ENCODE measurements around the gene TMEM147.
A peak's percentile ranks its signal among the peaks of the same experiment; 100 is the strongest.

The TMEM147 gene

GRCh38 chr19:35501684-35502083 lies 43.7 kb upstream of the TMEM147 start:
- H3K4me3 ChIP-seq (ENCODE audit: low read length) = no peak overlapping the region
- no peak overlapping the region for H2BK120ac ChIP-seq (ENCODE audit: low read depth, low read length)
- H2BK5ac ChIP-seq (ENCODE audit: low read length) = no peak overlapping the region
- H2BK15ac ChIP-seq (replicated peaks; ENCODE audit: low read depth) = no peak overlapping the region
- no peak overlapping the region for H4K5ac ChIP-seq (ENCODE audit: low read length)
- no peak overlapping the region for H3K23ac ChIP-seq (ENCODE audit: low read length)
- whole genome bisulfite sequencing (ENCODE audit: extremely low coverage, insufficient coverage, low lambda C conversion rate) = no CpG with 5 or more reads among the region's 15 CpGs
- H3K36me3 ChIP-seq (ENCODE audit: control insufficient read depth, insufficient read depth, low read length) = peaks cover 23% of the 10 kb centered on the region
- H3K4ac ChIP-seq (ENCODE audit: low read depth, low read length) = no peak overlapping the region
- no peak overlapping the region for H4K8ac ChIP-seq (ENCODE audit: low read depth, low read length)
- H3K56ac ChIP-seq (ENCODE audit: low read length) = no peak overlapping the region
- H3K9ac ChIP-seq (ENCODE audit: low read length) = no peak overlapping the region
- H3K4me2 ChIP-seq (ENCODE audit: low read length) = no peak overlapping the region
- no peak overlapping the region for H2AK5ac ChIP-seq (ENCODE audit: low read length)
- H3K27ac ChIP-seq (ENCODE audit: low read depth, low read length) = no peak overlapping the region
- H3K4me1 ChIP-seq (ENCODE audit: control insufficient read depth, low read depth, low read length) = no peaks in the 10 kb centered on the region
- peaks cover 10% of the 10 kb centered on the region for H3K79me1 ChIP-seq (ENCODE audit: low read length)
- peaks cover 5% of the 10 kb centered on the region for H3K79me2 ChIP-seq (ENCODE audit: control insufficient read depth, insufficient read depth, low read length)
- peak; percentile 59 for DNase-seq
- no peaks in the 10 kb centered on the region for H3K27me3 ChIP-seq (ENCODE audit: insufficient read depth, low read length, poor library complexity)
- no peak overlapping the region for H3K18ac ChIP-seq (ENCODE audit: low read length)

- Histone ChIP-seq H2BK5ac (ENCODE audit: low read length) (no peak overlapping the region), H3K79me2 (ENCODE audit: control insufficient read depth, insufficient read depth, low read length) (peaks cover 13% of the 10 kb centered on the region), H3K18ac (ENCODE audit: low read length) (no peak overlapping the region), H3K36me3 (ENCODE audit: control insufficient read depth, insufficient read depth, low read length) (peaks cover 23% of the 10 kb centered on the region), H3K4ac (ENCODE audit: low read depth, low read length) (no peak overlapping the region), H3K23ac (ENCODE audit: low read length) (no peak overlapping the region), H3K4me2 (ENCODE audit: low read length) (no peak overlapping the region), H3K27me3 (ENCODE audit: insufficient read depth, low read length, poor library complexity) (no peaks in the 10 kb centered on the region), H3K79me1 (ENCODE audit: low read length) (peaks cover 15% of the 10 kb centered on the region), H2BK15ac (replicated peaks; ENCODE audit: low read depth) (no peak overlapping the region), H4K8ac (ENCODE audit: low read depth, low read length) (no peak overlapping the region), H2BK120ac (ENCODE audit: low read depth, low read length) (no peak overlapping the region), H4K5ac (ENCODE audit: low read length) (no peak overlapping the region), H2AK5ac (ENCODE audit: low read length) (no peak overlapping the region), H3K4me1 (ENCODE audit: control insufficient read depth, low read depth, low read length) (no peaks in the 10 kb centered on the region), H3K4me3 (ENCODE audit: low read length) (no peak overlapping the region), H3K56ac (ENCODE audit: low read length) (no peak overlapping the region), H3K27ac (ENCODE audit: low read depth, low read length) (no peak overlapping the region), H3K9ac (ENCODE audit: low read length) (no peak overlapping the region)
- whole genome bisulfite sequencing (ENCODE audit: extremely low coverage, insufficient coverage, low lambda C conversion rate) = no CpG with 5 or more reads among the region's 4 CpGs
- no peak for DNase-seq
These were observed 42.7 kb upstream of the TMEM147 start for GRCh38 chr19:35502751-35503150.

DNA sequence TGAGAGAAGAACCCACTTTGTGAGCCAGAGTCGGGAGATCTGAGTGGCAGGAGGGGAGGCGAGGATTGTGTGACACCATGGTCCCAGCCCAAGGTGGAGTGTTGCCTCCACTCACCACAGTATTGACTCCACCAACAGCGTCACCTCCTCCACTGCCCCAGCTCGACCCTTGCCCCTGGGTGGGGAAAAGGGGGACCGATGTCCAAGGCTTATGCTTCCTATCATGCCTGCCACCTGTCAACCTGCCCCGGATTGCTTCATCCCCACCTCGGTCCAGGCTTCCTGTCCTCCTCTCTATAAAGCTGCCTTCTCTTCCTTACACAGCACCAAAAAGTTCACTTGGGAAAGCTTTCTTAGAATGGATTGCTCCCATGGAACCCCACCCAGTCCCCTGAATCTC lies 39.4 kb upstream of the TMEM147 start:
- H3K23ac ChIP-seq (ENCODE audit: low read length) = no peak overlapping the region
- no peak overlapping the region for H2BK15ac ChIP-seq (replicated peaks; ENCODE audit: low read depth)
- no peak overlapping the region for H4K8ac ChIP-seq (ENCODE audit: low read depth, low read length)
- DNase-seq = no peak
- H2BK120ac ChIP-seq (ENCODE audit: low read depth, low read length) = no peak overlapping the region
- H3K79me1 ChIP-seq (ENCODE audit: low read length) = peaks cover 22% of the 10 kb centered on the region
- no peak overlapping the region for H4K5ac ChIP-seq (ENCODE audit: low read length)
- no peak overlapping the region for H2BK5ac ChIP-seq (ENCODE audit: low read length)
- no peak overlapping the region for H3K56ac ChIP-seq (ENCODE audit: low read length)
- H3K4me2 ChIP-seq (ENCODE audit: low read length) = no peak overlapping the region
- no peak overlapping the region for H3K9ac ChIP-seq (ENCODE audit: low read length)
- no peak overlapping the region for H3K27ac ChIP-seq (ENCODE audit: low read depth, low read length)
- H3K79me2 ChIP-seq (ENCODE audit: control insufficient read depth, insufficient read depth, low read length) = peaks cover 28% of the 10 kb centered on the region
- no peak overlapping the region for H2AK5ac ChIP-seq (ENCODE audit: low read length)
- WGBS (ENCODE audit: extremely low coverage, insufficient coverage, low lambda C conversion rate) = no CpG with 5 or more reads among the region's 7 CpGs
- peaks cover 12% of the 10 kb centered on the region for H3K36me3 ChIP-seq (ENCODE audit: control insufficient read depth, insufficient read depth, low read length)
- H3K4me3 ChIP-seq (ENCODE audit: low read length) = no peak overlapping the region
- no peak overlapping the region for H3K4ac ChIP-seq (ENCODE audit: low read depth, low read length)
- H3K4me1 ChIP-seq (ENCODE audit: control insufficient read depth, low read depth, low read length) = no peaks in the 10 kb centered on the region
- H3K18ac ChIP-seq (ENCODE audit: low read length) = no peak overlapping the region
- no peaks in the 10 kb centered on the region for H3K27me3 ChIP-seq (ENCODE audit: insufficient read depth, low read length, poor library complexity)

DNA sequence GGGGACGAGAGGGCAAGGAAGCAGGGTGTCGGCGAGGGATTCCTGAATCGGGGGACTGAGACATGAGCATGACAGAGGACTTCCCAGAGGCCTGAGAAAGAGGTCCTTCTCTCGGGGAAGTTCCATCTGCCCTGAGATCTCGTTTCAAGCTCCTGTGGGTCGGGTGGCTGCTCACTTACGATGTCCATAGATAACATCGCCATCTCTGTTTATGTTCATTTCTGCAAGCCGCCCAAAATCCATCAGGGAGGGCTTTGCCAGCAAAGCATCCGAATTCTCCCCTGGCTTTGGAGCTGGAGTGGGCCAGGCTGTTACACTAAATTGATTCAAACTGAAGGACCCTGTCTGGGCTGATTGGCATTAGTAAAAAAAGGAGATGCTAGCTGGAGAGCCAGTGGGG lies 37.9 kb upstream of the TMEM147 start:
- no peak for DNase-seq
- Histone ChIP-seq H2BK15ac (replicated peaks; ENCODE audit: low read depth) (no peak overlapping the region), H3K79me2 (ENCODE audit: control insufficient read depth, insufficient read depth, low read length) (peaks cover 28% of the 10 kb centered on the region), H3K79me1 (ENCODE audit: low read length) (peaks cover 22% of the 10 kb centered on the region), H3K23ac (ENCODE audit: low read length) (no peak overlapping the region), H3K27me3 (ENCODE audit: insufficient read depth, low read length, poor library complexity) (no peaks in the 10 kb centered on the region), H3K4me2 (ENCODE audit: low read length) (no peak overlapping the region), H3K27ac (ENCODE audit: low read depth, low read length) (no peak overlapping the region), H2BK5ac (ENCODE audit: low read length) (no peak overlapping the region), H3K4me1 (ENCODE audit: control insufficient read depth, low read depth, low read length) (no peaks in the 10 kb centered on the region), H3K4me3 (ENCODE audit: low read length) (no peak overlapping the region), H2BK120ac (ENCODE audit: low read depth, low read length) (no peak overlapping the region), H3K56ac (ENCODE audit: low read length) (peak overlapping the region; percentile 44), H4K8ac (ENCODE audit: low read depth, low read length) (no peak overlapping the region), H3K18ac (ENCODE audit: low read length) (no peak overlapping the region), H4K5ac (ENCODE audit: low read length) (no peak overlapping the region), H3K9ac (ENCODE audit: low read length) (no peak overlapping the region), H3K4ac (ENCODE audit: low read depth, low read length) (no peak overlapping the region), H2AK5ac (ENCODE audit: low read length) (no peak overlapping the region), H3K36me3 (ENCODE audit: control insufficient read depth, insufficient read depth, low read length) (peaks cover 11% of the 10 kb centered on the region)
- no CpG with 5 or more reads among the region's 11 CpGs for WGBS (ENCODE audit: extremely low coverage, insufficient coverage, low lambda C conversion rate)

GRCh38 chr19:35508129-35508528 lies 37.3 kb upstream of the TMEM147 start:
- H3K4ac ChIP-seq (ENCODE audit: low read depth, low read length) = no peak overlapping the region
- WGBS (ENCODE audit: extremely low coverage, insufficient coverage, low lambda C conversion rate) = no CpG with 5 or more reads among the region's 3 CpGs
- no peak overlapping the region for H3K23ac ChIP-seq (ENCODE audit: low read length)
- no peak overlapping the region for H2AK5ac ChIP-seq (ENCODE audit: low read length)
- H3K36me3 ChIP-seq (ENCODE audit: control insufficient read depth, insufficient read depth, low read length) = peaks cover 10% of the 10 kb centered on the region
- DNase-seq = no peak
- H4K8ac ChIP-seq (ENCODE audit: low read depth, low read length) = no peak overlapping the region
- H2BK15ac ChIP-seq (replicated peaks; ENCODE audit: low read depth) = no peak overlapping the region
- H3K79me1 ChIP-seq (ENCODE audit: low read length) = peaks cover 22% of the 10 kb centered on the region
- no peak overlapping the region for H3K18ac ChIP-seq (ENCODE audit: low read length)
- no peak overlapping the region for H3K4me2 ChIP-seq (ENCODE audit: low read length)
- peak overlapping the region; percentile 93 for H3K56ac ChIP-seq (ENCODE audit: low read length)
- H4K5ac ChIP-seq (ENCODE audit: low read length) = no peak overlapping the region
- H3K27ac ChIP-seq (ENCODE audit: low read depth, low read length) = no peak overlapping the region
- H2BK120ac ChIP-seq (ENCODE audit: low read depth, low read length) = no peak overlapping the region
- H2BK5ac ChIP-seq (ENCODE audit: low read length) = no peak overlapping the region
- H3K9ac ChIP-seq (ENCODE audit: low read length) = peak overlapping the region; percentile 83
- no peaks in the 10 kb centered on the region for H3K4me1 ChIP-seq (ENCODE audit: control insufficient read depth, low read depth, low read length)
- H3K79me2 ChIP-seq (ENCODE audit: control insufficient read depth, insufficient read depth, low read length) = peaks cover 28% of the 10 kb centered on the region
- no peak overlapping the region for H3K4me3 ChIP-seq (ENCODE audit: low read length)
- no peaks in the 10 kb centered on the region for H3K27me3 ChIP-seq (ENCODE audit: insufficient read depth, low read length, poor library complexity)

GRCh38 chr19:35509018-35509652 lies 36.3 kb upstream of the TMEM147 start:
- peak overlapping the region; percentile 83 for H3K4me3 ChIP-seq (ENCODE audit: low read length)
- DNase-seq = peak; percentile 88

More at GRCh38 chr19:35509018-35509652, 36.3 kb upstream of the TMEM147 start:
- Histone ChIP-seq H3K56ac (ENCODE audit: low read length) (peak overlapping the region; percentile 93), H3K4me1 (ENCODE audit: control insufficient read depth, low read depth, low read length) (no peaks in the 10 kb centered on the region), H3K27me3 (ENCODE audit: insufficient read depth, low read length, poor library complexity) (no peaks in the 10 kb centered on the region), H3K4ac (ENCODE audit: low read depth, low read length) (no peak overlapping the region), H3K79me1 (ENCODE audit: low read length) (peaks cover 22% of the 10 kb centered on the region), H3K18ac (ENCODE audit: low read length) (peak overlapping the region; percentile 60), H3K23ac (ENCODE audit: low read length) (no peak overlapping the region), H3K4me2 (ENCODE audit: low read length) (peak overlapping the region; percentile 82), H2AK5ac (ENCODE audit: low read length) (peak overlapping the region; percentile 70), H4K8ac (ENCODE audit: low read depth, low read length) (no peak overlapping the region), H3K9ac (ENCODE audit: low read length) (peak overlapping the region; percentile 83), H3K36me3 (ENCODE audit: control insufficient read depth, insufficient read depth, low read length) (peaks cover 9% of the 10 kb centered on the region), H2BK5ac (ENCODE audit: low read length) (peak overlapping the region; percentile 57), H3K79me2 (ENCODE audit: control insufficient read depth, insufficient read depth, low read length) (peaks cover 28% of the 10 kb centered on the region), H2BK15ac (replicated peaks; ENCODE audit: low read depth) (no peak overlapping the region), H4K5ac (ENCODE audit: low read length) (no peak overlapping the region), H3K27ac (ENCODE audit: low read depth, low read length) (peak overlapping the region; percentile 79), H2BK120ac (ENCODE audit: low read depth, low read length) (no peak overlapping the region)
- WGBS (ENCODE audit: extremely low coverage, insufficient coverage, low lambda C conversion rate) = no CpG with 5 or more reads among the region's 12 CpGs
